PC-9 (cell line): Measurements from ENCODE around the gene PTPRD. TPM values are rescaled to one million over a fixed set of nuclear protein-coding genes. Genes with fewer than 3 reads are reported as not detected.

ENCODE experiments used
- BruUV-seq: library from RNA; stranded (reverse); fragments of 400-500 nt; replicated peaks from 2 replicates; lab custom pipeline; 2021; lab: Mats Ljungman, UMichigan
- CTCF ChIA-PET: fragments of 300-600 bp; sonication (Branson Sonifier 250); formaldehyde crosslinking; loops from one replicate; lab custom pipeline; 2022; ENCODE audit warnings: antibody characterized with exemption; lab: Charles Lee
- POLR2A ChIA-PET: fragments of 300-600 bp; sonication (Branson Sonifier 250); formaldehyde crosslinking; loops from one replicate; lab custom pipeline; 2022; ENCODE audit warnings: antibody characterized with exemption; ENCODE audit not compliant: unreplicated experiment; lab: Charles Lee
- DNase-seq, 2 experiments: peaks; one replicate each; pipeline versions ENCODE4 v3.0.0 to v3.0.0-alpha.2; 2015 to 2022; ENCODE audit warnings: mixed read lengths in 1 of 2
- H2AFZ ChIP-seq: fragments of 200-600 bp; sonication (generic); 2 replicates; pipeline ENCODE4 v1.8.1; 2017; ENCODE audit warnings: antibody characterized with exemption
- H3F3A ChIP-seq: fragments of 200-600 bp; sonication (generic); 2 replicates; pipeline ENCODE4 v1.8.1; 2017; ENCODE audit warnings: antibody characterized with exemption, mild to moderate bottlenecking, low read depth; ENCODE audit not compliant: insufficient read depth
- H3K27ac ChIP-seq: fragments of 200-600 bp; sonication (generic); 2 replicates; pipeline ENCODE4 v1.6.1; 2016; ENCODE audit warnings: mixed run types
- H3K27me3 ChIP-seq: fragments of 200-600 bp; sonication (generic); 2 replicates; pipeline ENCODE4 v1.6.1; 2016; ENCODE audit warnings: low read depth, mixed run types; ENCODE audit not compliant: insufficient read depth
- H3K36me3 ChIP-seq: fragments of 200-600 bp; sonication (generic); 2 replicates; pipeline ENCODE4 v1.6.1; 2016; ENCODE audit warnings: low read depth, mixed run types
- H3K4me1 ChIP-seq: fragments of 200-600 bp; sonication (generic); replicated peaks from 2 replicates; pipeline ENCODE4 v1.6.1; 2016; ENCODE audit warnings: mixed run types; ENCODE audit not compliant: insufficient read depth
- H3K4me2 ChIP-seq: fragments of 200-600 bp; sonication (generic); 2 replicates; pipeline ENCODE4 v1.6.1; 2017; ENCODE audit warnings: mixed run types
- H3K4me3 ChIP-seq: fragments of 200-600 bp; sonication (generic); 2 replicates; pipeline ENCODE4 v1.6.1; 2016; ENCODE audit warnings: mixed run types
- H3K79me2 ChIP-seq: fragments of 200-600 bp; sonication (generic); 2 replicates; pipeline ENCODE4 v1.6.1; 2017; ENCODE audit warnings: low read depth, mixed run types
- H3K9me2 ChIP-seq: fragments of 200-600 bp; sonication (generic); 2 replicates; pipeline ENCODE4 v1.8.1; 2017; ENCODE audit warnings: mild to moderate bottlenecking; ENCODE audit not compliant: insufficient read depth
- H3K9me3 ChIP-seq: fragments of 200-600 bp; sonication (generic); 2 replicates; pipeline ENCODE4 v1.8.1; 2016; ENCODE audit warnings: low read depth; ENCODE audit not compliant: insufficient read depth
- H4K20me1 ChIP-seq: fragments of 200-600 bp; sonication (generic); 2 replicates; pipeline ENCODE4 v1.8.1; 2017; ENCODE audit not compliant: insufficient read depth
- EZH2 ChIP-seq: fragments of 200-600 bp; sonication (generic); IDR thresholded peaks from 2 replicates; pipeline ENCODE4 v1.8.0; 2017; ENCODE audit warnings: antibody characterized with exemption, low read depth
- intact Hi-C: fragments of 100-400 bp; cut with micrococcal nuclease; formaldehyde crosslinking; loops from one replicate; pipeline ENCODE4 v1.10.0; 2022; ENCODE audit not compliant: unreplicated experiment
- total RNA-seq: library from RNA; stranded (reverse); gene quantifications from 2 replicates; pipeline ENCODE4 v1.2.3, GENCODE V29; 2021
- TF ChIP-seq, protein P1 (sequence below): fragments of 200-600 bp; sonication (generic); conservative IDR thresholded peaks from 2 replicates; pipeline ENCODE4 v1.6.1; 2017; ENCODE audit warnings: mixed run types, antibody characterized with exemption, mild to moderate bottlenecking, moderate library complexity

PTPRD gene
- total RNA-seq, 1 experiment from 2014 or later: not detected

DNA sequence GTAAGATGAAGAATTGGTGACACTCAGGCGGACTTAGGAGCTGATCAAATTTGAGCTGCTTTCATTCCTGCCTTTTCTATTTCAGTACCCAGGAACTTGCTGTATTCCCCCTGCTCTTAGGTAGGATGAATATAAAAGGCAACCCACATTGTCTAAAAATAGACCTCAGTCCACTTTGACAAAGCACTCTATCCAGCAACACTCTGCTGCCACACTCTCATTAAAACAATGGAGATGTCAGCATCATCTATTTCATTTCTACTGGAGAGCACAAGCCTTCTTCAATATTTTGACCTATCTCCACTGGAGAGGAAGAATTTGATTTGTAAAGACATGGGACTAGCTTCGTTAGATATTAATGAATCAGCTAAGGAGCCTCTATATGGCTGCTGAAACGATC is 468.4 kb downstream of the PTPRD start:
- Histone ChIP-seq H3K9me3 (no peaks in the 10 kb centered on the region), H2AFZ (no peak overlapping the region), H3K4me1 (no peaks in the 10 kb centered on the region), H4K20me1 (no peaks in the 10 kb centered on the region), H3K27ac (no peak overlapping the region), H3K4me3 (no peak overlapping the region), H3K27me3 (no peaks in the 10 kb centered on the region), H3K4me2 (no peak overlapping the region), H3K36me3 (no peaks in the 10 kb centered on the region), H3F3A (no peaks in the 10 kb centered on the region), H3K9me2 (no peaks in the 10 kb centered on the region), H3K79me2 (no peaks in the 10 kb centered on the region)
- intact Hi-C loops: no loop called here
- no peak for TF ChIP-seq EZH2
- POLR2A ChIA-PET: no interaction called here
- no TSS peak for BruUV-seq
- CTCF ChIA-PET: no interaction called here
- DNase-seq: no peak

DNA sequence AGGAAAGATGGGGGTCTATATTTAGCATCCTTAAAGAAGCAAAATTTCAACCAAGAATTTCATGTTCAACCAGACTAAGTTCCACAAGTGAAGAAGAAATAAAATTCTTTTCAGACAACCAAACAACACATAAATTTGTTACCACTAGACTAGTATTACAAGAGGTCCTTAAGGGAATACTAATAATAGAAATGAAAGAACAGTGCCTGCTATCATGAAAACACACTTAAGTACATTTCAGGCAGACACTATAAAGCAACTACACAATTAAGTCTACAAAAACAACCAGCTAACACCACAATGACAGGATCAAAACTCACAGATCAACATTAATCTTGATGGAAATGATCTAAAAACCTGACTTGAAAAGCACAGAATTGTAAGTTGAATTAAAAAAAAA is 477.2 kb downstream of the PTPRD start:
- Histone ChIP-seq H3K36me3 (no peaks in the 10 kb centered on the region), H3K9me2 (no peaks in the 10 kb centered on the region), H3F3A (no peaks in the 10 kb centered on the region), H2AFZ (no peak overlapping the region), H3K9me3 (no peaks in the 10 kb centered on the region), H3K4me1 (no peaks in the 10 kb centered on the region), H3K79me2 (no peaks in the 10 kb centered on the region), H4K20me1 (no peaks in the 10 kb centered on the region), H3K4me2 (no peak overlapping the region), H3K4me3 (no peak overlapping the region), H3K27ac (no peak overlapping the region), H3K27me3 (no peaks in the 10 kb centered on the region)
- POLR2A ChIA-PET: no interaction called here
- DNase-seq: no peak
- intact Hi-C loops: no loop called here
- no TSS peak for BruUV-seq
- CTCF ChIA-PET: no interaction called here
- TF ChIP-seq EZH2: no peak
- TF ChIP-seq, protein P1, sequence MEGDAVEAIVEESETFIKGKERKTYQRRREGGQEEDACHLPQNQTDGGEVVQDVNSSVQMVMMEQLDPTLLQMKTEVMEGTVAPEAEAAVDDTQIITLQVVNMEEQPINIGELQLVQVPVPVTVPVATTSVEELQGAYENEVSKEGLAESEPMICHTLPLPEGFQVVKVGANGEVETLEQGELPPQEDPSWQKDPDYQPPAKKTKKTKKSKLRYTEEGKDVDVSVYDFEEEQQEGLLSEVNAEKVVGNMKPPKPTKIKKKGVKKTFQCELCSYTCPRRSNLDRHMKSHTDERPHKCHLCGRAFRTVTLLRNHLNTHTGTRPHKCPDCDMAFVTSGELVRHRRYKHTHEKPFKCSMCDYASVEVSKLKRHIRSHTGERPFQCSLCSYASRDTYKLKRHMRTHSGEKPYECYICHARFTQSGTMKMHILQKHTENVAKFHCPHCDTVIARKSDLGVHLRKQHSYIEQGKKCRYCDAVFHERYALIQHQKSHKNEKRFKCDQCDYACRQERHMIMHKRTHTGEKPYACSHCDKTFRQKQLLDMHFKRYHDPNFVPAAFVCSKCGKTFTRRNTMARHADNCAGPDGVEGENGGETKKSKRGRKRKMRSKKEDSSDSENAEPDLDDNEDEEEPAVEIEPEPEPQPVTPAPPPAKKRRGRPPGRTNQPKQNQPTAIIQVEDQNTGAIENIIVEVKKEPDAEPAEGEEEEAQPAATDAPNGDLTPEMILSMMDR: no peak

DNA sequence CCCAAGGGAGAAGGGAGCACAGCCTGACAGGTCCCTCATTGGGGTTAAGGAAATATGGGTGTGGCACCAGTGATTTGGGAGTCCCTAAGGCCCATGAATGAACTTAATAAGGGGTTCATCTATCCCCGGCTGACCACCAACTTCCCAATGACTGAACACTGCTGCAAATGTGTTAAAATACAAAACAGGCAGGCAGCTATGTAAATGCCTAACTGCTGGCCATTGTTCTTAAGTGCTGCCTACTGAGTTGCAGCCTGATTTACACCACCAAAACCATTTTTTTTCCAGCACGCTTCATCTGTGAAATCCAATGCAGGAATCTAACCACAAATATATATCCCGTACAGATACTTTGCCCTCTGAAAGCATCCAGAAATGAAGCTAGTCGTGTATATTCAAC is 478.5 kb downstream of the PTPRD start:
- Histone ChIP-seq H3K9me3 (no peaks in the 10 kb centered on the region), H3K27ac (no peak overlapping the region), H3K9me2 (no peaks in the 10 kb centered on the region), H2AFZ (no peak overlapping the region), H3K36me3 (no peaks in the 10 kb centered on the region), H4K20me1 (no peaks in the 10 kb centered on the region), H3K27me3 (no peaks in the 10 kb centered on the region), H3K4me2 (no peak overlapping the region), H3K4me1 (no peaks in the 10 kb centered on the region), H3K79me2 (no peaks in the 10 kb centered on the region), H3F3A (no peaks in the 10 kb centered on the region), H3K4me3 (no peak overlapping the region)
- POLR2A ChIA-PET: no interaction called here
- DNase-seq: no peak
- TF ChIP-seq, protein P1: no peak
- TF ChIP-seq EZH2: no peak
- no TSS peak for BruUV-seq
- CTCF ChIA-PET: no interaction called here
- intact Hi-C loops: no loop called here

DNA sequence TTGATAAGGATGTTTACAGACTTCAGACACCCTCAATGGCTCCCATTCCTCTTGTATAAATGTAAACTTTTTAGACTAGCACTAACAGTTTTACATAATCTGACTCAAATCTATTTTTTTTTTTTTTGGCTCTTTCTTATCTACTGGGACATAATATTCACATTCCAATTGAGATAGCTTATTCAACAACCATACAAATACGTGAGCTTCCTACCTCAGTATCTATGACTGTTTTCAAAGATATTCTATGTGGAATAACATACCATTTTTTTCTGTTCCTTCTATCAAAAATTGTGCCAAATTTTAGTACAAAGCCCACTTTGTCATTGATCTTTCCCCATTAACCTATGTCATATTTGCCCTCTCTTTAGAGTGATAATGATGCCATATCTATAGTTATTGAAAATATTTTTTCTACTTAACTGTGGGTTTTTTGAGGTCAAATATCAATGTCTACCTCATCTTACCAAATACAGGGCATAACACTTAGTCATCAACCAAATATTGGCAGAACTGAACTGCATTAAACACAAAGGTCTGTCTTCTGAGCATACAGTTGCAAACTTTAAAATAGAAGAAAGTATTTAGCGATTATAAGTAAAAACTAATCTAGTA is 482.6 kb downstream of the PTPRD start:
- ChIA-PET CTCF (no interaction called here), POLR2A (no interaction called here)
- DNase-seq: no peak
- Histone ChIP-seq H4K20me1 (no peaks in the 10 kb centered on the region), H3K27ac (no peak overlapping the region), H3K4me1 (no peaks in the 10 kb centered on the region), H3K9me2 (no peaks in the 10 kb centered on the region), H3K36me3 (no peaks in the 10 kb centered on the region), H3K9me3 (no peaks in the 10 kb centered on the region), H3F3A (no peaks in the 10 kb centered on the region), H3K4me3 (no peak overlapping the region), H3K4me2 (no peak overlapping the region), H3K27me3 (no peaks in the 10 kb centered on the region), H3K79me2 (no peaks in the 10 kb centered on the region), H2AFZ (no peak overlapping the region)
- no TSS peak for BruUV-seq
- intact Hi-C loops: no loop called here
- TF ChIP-seq EZH2: no peak
- TF ChIP-seq, protein P1: no peak
